OCI-LY1 (cell line): ENCODE data around the gene ETV6.

Experiments used
- CTCF ChIP-seq: fragments of 200-600 bp; sonication (generic), shearing (Covaris generic); IDR thresholded peaks from 2 replicates; pipeline ENCODE4 v1.5.1; 2017; ENCODE audit warnings: mild to moderate bottlenecking, antibody characterized with exemption, low read length, moderate library complexity, mixed read lengths
- EZH2 ChIP-seq: fragments of 200-600 bp; sonication (generic), shearing (Covaris generic); IDR thresholded peaks from 2 replicates; pipeline ENCODE4 v1.8.0; 2017; ENCODE audit warnings: borderline replicate concordance, mixed run types, mild to moderate bottlenecking, antibody characterized with exemption, low read length, moderate library complexity, mixed read lengths

GRCh38 chr12:11710906-11711305 lies 61.4 kb downstream of the ETV6 start:
- TF ChIP-seq CTCF, result no peak
- no peak for TF ChIP-seq EZH2
